Fibroblast of pulmonary artery (primary cell): ENCODE measurements around the gene TSHB.

Source experiments
- DNase-seq: peaks from one replicate; pipeline ENCODE4 v3.0.0-alpha.2; 2010; ENCODE audit warnings: low read depth
- H3K4me3 ChIP-seq: replicated peaks from 2 replicates; pipeline ENCODE4 v1.5.1; 2011; ENCODE audit warnings: low read depth, mild to moderate bottlenecking, control low read depth, low read length, moderate library complexity
- CTCF ChIP-seq: IDR thresholded peaks from 2 replicates; pipeline ENCODE4 v1.5.1; 2011; ENCODE audit warnings: mild to moderate bottlenecking, control low read depth, low read length, inconsistent platforms; ENCODE audit errors: missing control alignments

Gene TSHB

GRCh38 chr1:115029526-115029925 is at the start of gene TSHB:
TSS of gene TSHB (plus strand) at chr1:115029826. CDS start at chr1:115033363, 3,537 bp downstream.
- no peak within 1 kb of the TSS for H3K4me3 ChIP-seq
- no peak for DNase-seq
- TF ChIP-seq CTCF: no peak

- no peak for DNase-seq
- H3K4me3 ChIP-seq: no peak overlapping the region
- no peak for TF ChIP-seq CTCF
Observed at GRCh38 chr1:114982251-114982650, 47.4 kb upstream of the TSHB start.

GRCh38 chr1:114986286-114986685 is 43.3 kb upstream of the TSHB start:
- no peak for TF ChIP-seq CTCF
- DNase-seq: peak; percentile 7
- H3K4me3 ChIP-seq: no peak overlapping the region

- no peak for TF ChIP-seq CTCF
- no peak overlapping the region for H3K4me3 ChIP-seq
- no peak for DNase-seq
Observed at GRCh38 chr1:114988095-114988494, 41.5 kb upstream of the TSHB start.

- no peak for TF ChIP-seq CTCF
- no peak overlapping the region for H3K4me3 ChIP-seq
- no peak for DNase-seq
Observed at GRCh38 chr1:114997510-114998289, 31.9 kb upstream of the TSHB start.

GRCh38 chr1:115006191-115006590 is 23.4 kb upstream of the TSHB start:
- DNase-seq: no peak
- TF ChIP-seq CTCF: no peak
- H3K4me3 ChIP-seq: no peak overlapping the region

- no peak for DNase-seq
- H3K4me3 ChIP-seq: no peak overlapping the region
- TF ChIP-seq CTCF: no peak
Observed at GRCh38 chr1:115012006-115012405, 17.6 kb upstream of the TSHB start.
